NCI-H1092 (cell line): ENCODE measurements around the gene GATB.

Experiments used
- DNase-seq: peaks from one replicate; lab custom pipeline; 2025; lab: John Stamatoyannopoulos, UW

The GATB gene

DNA sequence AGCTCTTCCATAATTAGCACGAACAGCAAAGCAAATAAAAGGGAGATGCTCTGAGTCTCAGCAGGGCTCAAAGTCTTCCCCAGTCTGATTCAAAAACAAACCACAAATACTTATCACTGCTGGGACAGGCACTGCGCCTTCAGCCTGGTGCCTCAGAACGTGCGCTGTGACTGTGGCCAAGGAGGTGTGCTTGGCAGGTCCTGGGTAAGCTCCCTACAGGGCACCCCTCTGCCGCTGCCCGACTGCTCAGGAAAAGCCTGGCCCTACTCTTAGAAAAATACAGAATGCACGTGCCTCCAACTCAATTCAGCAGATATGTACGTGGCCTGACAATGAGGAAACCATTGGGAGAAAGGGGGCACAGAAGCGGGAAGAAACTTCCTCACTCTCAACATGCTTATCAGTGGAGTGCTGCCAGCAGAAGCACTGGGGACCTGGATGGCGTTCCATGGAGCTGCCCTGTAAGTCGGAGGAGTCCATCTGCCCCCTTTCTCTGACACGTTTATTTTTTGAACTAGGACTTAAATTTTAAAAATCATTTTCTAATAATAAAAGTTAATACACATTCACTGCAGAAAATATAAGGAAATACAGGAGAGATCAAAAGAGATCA is 86.8 kb downstream of the GATB start:
- no peak for DNase-seq

DNA sequence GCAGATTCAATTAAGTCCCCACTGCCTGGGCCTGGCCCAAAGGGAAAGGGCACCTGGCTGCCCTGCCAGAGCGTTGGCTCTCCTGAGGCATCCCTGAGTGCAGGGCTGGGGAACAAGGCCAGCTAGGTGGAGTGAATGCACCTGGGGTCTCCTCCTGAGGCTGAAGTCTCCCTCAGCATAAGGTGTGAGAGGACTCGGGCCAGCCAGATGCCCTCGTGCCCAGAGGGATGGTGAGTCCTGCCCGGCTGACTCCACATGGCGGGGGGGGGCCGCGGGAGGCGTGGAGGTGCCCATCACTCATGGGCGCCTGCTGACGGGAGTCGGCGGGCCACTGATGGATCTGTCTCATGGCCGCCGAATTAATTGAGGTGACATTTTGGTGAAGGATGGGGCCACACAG is 87.8 kb downstream of the GATB start:
- DNase-seq: no peak

DNA sequence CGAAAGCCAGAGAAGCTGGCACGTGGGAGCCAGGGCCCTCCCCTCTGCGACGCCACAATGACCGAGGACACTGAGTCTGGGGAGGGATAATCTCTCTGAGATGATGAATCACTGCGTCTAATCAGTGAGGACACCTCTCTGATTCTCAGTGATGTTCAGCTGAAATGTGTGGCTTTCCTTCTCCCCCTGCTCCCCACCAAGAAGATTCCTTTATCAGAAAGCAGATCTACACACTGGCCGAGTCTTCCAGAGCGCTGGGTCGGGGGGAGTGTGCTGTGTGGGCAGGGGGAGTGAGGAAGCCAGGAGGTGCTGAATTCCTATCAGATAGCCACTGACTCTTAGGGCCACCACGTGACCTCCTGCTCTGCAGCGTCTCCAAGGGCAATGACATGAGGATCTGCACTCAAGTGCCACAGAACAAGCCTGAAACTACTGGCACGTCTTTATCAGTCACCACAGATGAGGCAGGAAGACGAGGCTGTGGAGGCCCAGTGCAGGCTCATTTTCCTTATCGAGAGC is 89.2 kb downstream of the GATB start:
- no peak for DNase-seq

DNA sequence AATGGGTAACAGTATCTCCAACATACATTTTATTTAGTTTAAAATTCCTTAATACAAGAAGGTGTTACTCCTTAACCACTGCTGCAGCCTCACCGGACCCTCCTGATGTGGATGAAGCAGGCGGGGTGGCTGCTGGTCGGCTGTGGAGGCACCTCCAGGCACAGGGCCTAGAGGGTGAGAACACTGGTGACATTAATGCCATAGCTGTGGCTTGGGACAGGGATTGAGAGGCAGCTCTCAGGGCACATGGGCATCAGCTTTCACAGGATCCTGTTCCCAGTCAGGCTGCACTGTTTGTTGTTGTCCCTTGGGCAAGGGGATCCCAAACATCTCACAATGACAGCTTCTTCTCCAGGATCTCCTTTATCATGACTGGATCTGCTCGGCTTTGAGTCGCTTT is 90.0 kb downstream of the GATB start:
- no peak for DNase-seq

DNA sequence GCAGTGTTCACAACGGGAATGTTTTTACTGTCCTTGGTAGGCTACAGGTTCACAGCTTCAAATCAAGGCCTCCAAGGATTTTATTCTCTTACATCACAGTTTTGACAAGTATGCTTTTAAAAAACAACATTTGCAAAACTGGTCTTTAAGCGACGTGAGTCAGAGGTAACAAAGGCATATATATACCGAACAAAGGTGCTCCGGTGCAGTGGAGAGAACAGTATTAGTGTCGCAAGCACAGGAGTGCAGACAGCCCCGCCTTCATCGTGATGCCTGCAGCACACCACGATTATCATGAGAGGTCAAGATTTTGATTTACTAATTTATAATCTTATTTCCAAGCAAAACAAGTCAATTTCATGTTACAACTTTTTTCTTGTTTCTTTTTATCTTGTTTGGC is 90.8 kb downstream of the GATB start:
- DNase-seq: no peak

DNA sequence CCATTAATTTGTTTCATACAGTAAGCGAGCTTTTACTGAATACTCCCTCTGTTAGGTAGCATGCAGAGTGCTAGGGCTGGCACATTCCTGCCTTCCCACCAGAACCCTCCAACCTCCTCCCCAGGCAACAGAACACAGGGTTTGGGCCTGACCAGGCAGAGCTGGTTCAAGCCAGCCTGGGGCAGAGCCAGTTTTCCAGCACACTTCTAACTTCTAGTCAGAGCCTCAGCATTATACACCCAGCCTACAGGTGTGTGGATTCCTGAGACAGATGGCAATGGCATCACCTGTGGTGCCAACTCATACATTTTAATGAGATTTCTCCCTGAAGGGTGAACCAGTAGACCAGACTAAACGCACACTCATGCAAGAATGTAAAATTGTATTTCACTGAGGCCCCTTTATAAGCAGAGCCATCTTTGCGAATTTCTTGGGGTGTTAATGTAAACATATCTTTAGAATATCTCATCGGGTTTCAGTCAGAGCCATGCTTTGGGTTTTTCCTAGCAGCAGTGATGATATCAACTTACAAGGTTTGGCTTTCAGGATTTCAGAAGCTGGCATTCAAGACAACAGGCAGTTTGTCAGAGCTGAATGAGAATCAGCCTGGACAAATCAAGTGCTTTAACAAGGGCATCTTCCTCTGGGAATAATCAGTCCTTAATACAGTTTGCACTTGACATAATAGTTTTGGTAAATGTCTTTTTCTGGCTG is 92.0 kb downstream of the GATB start:
- DNase-seq: no peak

DNA sequence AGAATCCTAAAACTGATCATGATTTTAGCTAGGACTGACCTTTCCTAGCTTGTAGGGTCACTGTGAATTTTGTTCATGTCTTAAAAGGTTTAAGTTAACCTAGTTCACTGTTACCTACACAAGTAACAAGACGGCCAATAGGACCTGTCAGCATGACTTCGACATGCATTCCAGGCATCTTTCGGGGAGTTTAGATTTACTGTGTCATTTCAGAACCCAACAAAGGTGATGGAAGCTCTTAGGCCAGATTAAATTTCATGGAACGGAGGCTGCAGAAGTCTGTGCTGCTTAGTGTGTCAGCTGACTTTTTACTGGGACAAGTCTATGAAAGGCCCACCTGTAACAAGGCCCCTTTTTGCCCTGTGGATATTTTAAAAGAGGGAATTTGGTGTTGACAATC is 93.1 kb downstream of the GATB start:
- DNase-seq: no peak

DNA sequence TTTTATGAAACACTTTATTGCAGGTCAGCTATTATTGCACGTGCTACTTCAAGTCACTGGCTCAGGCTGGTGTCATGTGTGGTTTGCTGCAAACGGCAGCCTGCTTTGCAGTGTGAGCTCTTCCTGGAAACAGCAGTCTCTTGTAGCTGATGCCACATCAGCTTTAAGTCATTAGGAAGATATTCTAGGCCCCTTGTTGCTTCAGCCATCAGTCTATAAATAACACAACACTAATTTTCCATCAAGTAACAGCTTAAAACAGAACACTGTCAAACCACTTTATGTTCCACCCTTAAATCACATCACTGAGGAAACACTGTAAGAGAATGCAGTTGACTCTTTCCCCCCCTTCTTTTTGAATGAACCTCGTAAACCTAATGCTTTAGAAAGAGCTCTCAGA is 93.8 kb downstream of the GATB start:
- no peak for DNase-seq

DNA sequence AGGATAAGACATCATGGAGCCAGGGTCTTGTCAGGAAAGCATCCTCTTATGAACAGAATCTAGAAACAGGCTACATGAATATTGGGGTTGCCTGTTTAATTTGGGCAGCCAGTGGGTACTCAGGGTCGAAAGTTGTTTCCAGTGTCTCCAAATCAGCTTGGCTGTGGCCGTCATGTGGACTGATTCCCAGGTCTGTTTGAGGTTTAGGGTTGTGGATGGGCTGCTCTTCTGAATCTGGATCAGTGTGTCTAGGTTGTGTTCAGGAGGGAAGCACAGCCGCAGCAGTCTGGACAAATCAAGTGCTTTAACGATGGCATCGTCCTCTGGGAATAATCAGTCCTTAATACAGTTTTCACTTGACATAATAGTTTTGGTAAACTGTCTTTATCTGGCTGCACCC is 94.3 kb downstream of the GATB start:
- no peak for DNase-seq

DNA sequence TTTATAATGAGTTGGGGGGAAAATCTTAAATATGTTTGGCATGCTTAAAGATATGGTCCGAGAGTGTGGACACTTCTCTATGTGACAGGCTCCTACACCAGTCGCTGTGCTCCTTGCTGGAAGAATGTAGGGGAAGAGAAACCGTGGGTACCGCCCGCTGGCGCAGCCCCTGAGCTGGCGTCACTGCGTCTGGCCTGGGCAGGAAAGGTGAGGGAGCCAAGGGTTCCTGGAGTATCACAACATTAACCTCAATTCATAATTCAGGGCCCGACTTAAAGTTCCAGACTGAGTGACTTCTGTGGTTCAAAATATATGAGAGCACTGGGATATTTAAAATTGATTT is 95.1 kb downstream of the GATB start:
- DNase-seq: no peak

DNA sequence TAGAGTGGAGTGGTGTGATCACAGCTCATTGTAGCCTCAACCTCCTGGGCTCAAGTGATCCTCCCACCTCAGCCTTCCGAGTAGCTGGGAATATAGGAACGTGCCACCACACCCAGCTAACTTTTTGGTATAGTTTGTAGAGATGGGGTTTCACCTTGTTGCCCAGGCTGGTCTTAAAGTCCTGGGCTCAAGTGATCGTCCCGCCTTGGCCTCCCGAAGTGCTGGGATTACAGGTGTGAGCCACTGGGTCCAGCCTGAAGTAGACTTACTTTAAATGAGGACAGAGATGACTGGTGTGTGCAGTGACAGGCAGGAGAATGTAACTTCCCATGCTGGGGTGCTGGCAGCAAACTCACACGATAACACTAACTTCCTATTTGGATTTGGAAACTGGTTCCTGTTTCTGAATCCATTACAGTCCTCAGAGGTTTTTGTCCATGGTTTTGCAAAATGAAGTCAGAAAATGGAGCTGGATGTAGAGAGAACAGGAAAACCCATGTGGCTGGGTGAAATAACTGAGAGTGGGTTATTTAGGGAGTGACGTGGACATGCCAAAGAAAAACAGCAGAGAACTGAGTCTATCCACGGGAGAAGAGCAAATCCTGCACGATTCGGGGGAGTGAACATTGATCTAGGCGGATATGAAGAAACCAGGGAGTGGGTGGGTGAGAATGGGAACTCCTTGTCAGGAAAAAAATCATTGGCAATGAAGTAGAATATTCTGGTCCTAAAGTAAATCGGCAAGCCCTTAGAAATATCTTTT is 95.6 kb downstream of the GATB start:
- DNase-seq: no peak

DNA sequence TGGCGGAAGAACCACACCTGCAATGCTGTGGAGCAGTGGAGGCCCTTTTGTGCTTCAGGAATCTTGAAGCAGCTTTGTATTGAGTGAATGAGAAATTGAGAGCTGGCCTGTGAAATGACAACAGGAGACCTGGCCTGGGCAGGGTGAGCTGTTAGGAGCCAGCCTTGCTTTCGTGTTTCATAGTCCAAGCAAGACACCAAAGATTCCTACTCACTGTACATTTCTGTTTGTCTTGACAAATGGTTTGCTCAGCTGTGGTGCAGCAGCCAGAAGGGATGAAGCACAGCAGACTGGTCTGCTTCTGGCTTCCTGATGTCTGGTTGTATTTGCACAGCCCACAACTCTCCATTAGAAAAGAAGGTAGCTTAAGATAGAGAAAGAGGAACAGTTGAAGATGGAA is 96.5 kb downstream of the GATB start:
- no peak for DNase-seq

DNA sequence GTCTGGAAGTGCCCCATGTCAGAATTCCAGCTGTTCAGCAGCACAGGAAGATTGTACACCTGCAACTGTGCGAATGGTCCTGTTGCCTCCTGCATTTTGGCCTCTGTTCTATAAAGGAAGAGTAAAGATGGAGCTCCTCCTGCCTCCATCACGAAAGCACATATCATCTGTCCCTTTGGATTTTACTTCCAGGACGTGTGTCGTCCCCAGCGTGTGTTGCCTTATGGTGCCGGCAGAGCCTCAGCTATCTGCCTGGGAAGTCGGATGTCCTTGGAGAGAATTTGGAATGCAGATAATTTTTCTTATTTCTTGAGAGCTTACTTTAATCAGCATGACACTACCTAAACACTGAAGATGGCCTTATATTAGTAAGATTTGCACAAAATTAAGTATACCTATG is 97.7 kb downstream of the GATB start:
- DNase-seq: no peak

DNA sequence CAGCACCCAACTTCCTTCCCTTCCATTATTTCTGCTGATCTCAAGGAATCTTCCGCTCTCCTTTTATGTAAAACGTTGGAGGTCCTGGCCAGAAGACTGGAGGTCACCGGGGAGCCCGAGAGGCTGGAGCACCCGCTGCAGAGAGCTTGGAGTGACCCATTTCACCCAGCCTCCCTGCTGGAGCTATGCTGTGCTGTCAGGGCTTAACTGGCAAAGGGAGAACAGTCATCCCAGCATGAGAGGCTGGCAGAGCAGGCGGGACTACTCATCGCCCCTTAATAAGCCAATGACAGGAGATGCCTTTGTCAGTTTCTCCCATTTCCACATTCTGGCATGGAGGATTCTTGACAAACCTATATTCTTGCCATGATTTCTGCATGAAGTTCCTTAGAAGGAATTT is 98.9 kb downstream of the GATB start:
- no peak for DNase-seq

DNA sequence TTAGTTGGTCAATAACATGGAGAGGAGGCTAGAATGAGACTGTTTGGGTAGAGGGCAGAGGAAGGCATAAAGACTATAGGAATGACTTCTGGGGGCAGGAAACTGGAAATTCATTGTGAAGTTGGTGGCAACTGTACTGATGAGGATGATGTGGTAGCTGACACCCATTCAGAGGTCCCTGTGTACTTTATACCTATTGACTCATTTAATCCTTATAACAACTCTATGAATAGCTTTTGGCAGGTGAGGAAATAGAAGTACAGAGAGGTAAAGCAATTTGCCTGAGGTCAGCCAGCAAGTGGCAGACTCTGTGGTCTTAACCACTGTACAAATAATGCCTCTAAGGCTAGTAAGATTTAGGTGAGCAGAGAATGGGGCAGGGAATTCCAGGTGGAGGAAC is 100.1 kb downstream of the GATB start:
- no peak for DNase-seq

DNA sequence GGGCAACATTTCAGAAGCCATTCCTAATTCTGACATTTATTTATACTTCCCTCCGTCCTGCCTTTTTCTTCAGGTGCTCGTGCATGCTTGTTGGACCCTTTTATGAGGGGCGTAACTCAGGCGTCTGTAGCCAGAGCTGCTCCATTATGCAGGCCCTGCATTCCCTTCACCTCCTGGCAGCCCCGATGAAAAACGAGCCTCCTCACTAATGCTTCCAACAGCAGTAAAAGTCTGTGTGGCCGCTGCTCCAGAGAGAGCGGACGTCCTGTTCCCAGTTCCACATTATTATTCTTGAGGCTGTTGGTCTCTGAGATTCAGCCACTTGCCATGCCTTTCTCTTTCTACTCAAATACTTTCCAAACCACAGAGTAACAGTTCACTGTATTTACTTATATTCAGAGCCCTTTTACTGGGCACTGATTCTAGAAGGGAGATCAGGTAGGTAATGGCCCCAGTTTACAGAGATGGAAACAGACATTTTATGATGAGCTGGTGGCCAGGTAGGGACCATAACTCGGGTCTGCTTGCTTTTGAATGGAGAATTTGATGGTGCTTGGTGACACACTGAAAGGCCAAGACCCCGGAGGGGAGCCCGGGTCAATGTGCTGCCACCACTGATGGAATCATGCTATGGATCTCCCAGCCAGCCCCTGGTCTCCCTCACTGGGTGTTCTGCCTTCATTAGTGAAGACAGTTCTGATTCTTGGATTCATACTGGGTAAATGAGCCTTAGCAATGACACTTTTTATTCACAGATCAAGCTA is 101.0 kb downstream of the GATB start:
- no peak for DNase-seq

DNA sequence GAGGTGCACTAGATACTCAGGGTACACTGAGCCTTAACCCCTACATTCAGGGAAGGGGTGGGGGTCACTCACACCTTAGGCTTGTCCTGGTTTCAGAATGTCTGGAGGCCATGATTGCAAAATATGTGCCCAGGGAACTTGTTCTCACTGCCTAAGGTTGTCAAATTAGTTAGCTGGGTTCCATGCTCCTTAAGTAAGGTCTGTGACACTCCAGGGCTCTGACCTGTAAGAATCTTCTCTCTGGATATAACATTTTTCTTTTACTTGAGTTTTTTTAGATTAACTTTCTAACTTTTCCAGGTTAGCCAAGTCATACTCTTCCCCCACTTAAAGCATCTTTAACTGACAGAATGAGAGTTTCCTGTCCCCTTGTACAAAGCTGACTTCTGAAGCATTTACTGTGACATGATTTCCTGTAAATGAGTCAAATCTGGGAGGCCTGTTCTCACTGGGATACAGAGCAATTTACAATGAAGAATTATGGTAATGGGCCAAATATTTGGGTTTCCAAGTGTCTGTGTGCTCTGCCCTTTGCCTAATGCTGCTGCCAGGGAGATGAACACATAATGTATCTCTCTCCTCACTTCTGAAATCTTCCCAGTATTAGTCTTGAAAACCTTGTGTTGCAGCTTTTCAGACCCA is 101.7 kb downstream of the GATB start:
- no peak for DNase-seq

DNA sequence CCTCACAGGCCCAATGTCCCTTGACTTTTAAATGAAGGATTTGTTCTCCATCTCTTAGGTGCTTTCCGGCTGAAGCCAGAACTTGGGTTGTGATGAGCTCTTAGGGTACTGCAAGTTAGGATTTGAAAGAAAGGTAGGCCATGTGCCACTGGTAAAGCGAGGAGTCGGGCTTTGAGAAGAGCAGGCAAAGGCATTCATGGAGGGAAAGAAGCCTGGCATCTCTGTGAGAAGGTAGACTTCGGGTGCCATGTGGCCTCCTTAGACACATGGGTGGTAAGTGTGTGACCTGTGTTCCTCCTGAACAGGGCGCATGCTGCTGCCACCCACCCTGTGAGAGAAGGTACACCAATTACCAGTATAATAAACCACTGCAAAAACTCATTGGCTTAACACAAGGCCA is 102.9 kb downstream of the GATB start:
- no peak for DNase-seq

DNA sequence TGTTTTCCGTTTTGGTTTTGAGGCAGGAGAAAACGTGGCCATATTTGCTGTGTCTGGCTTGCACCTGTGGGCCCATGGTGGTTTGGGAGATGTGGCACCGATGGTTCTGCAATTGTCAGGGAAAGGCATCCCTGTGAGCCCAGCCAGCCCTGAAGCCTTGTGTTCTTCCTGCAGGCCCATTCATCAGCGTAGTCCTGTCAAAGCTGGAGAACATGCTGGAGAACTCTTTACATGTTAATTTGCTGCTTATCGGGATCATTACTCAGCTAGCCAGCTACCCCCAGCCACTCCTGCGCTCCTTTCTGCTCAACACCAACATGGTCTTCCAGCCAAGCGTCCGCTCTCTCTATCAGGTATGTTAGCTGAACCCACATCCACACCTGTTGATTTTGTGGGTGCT is 104.7 kb downstream of the GATB start:
- no peak for DNase-seq

DNA sequence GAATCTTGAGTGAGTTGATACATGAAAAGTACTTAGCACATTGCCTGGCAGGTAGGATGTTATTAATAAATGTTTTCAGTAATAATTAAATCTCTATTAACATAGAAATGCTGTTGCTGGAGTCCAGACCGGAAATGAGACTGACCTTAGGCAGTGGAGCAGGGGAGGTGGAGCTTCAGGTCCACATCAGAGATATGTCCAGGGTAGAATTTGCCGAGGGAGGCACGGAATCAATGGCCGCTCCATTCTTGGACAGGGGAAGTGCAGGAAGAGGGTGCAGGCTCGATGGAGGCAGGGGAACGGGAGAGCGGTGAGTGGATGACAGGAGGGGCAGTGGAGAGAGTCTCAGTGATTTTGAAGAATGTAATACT is 107.3 kb downstream of the GATB start:
- DNase-seq: no peak

DNA sequence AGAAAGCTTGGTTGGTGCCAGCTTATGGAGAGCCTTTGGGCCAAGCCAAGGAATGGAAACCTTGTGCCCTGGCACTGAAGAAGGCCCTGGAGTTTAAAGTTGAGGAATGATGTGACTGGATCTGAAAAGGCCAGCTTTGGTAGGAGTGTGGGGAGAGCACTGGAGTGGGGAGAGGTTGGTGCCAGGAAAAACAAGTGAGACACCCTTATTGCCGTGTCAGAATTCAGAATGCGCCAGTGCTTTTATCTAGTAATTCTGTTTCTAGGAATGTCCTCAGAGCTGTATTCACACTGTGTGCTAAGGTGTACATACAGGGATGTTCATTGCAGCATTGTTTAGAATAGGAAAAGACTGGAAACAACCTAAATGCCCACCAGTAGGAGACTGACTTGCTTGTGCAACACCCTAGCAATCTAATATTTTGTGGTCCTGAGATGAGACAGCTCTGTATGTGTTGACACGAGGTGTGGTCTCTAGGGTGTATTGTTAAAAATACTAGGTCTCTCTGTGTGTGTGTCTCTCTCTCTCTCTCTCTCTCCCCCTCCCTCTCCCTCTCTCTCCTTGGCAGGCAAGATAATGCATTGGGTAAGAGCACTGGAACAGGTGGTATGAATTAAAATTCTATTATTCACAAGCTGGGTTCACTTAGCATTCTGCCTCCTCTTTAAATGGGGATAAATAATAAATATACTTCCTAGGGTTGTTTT is 107.8 kb downstream of the GATB start:
- DNase-seq: no peak

DNA sequence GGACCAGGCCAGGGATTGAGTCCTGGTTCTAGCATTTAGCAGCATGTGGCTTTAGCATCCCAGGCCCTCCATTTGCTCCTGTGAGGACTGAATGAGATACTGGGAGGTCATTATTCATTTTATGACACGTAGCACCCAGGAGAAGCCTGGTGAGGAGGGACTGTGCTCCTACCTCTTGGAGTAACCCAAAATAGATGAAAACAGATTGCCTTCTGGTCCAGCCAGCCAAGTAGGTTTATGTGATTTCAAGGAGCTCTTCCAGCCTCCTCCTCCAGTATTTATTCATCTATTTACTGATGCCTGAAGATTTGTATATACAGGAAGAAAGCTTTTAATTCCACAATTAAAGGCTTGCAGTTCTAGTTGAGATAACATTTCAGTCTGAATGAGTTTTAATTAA is 109.3 kb downstream of the GATB start:
- DNase-seq: no peak
